HG02938 (cell line): ENCODE data around the gene TLR7.

Experiments used
- ATAC-seq: cut with Tn5 transposase; IDR thresholded peaks from one replicate; pipeline ENCODE4 v1.9.1; 2021; ENCODE audit warnings: mild to moderate bottlenecking, moderate library complexity; ENCODE audit not compliant: unreplicated experiment

Gene TLR7

GRCh38 chrX:12922599-12922919 lies 55.7 kb downstream of the TLR7 start:
- ATAC-seq, result no peak

GRCh38 chrX:12929701-12930100 lies 62.8 kb downstream of the TLR7 start:
- no peak for ATAC-seq

GRCh38 chrX:12930150-12930549 lies 63.3 kb downstream of the TLR7 start:
- no peak for ATAC-seq

- ATAC-seq, result no peak
These were observed 65.4 kb downstream of the TLR7 start for GRCh38 chrX:12932244-12932643.

GRCh38 chrX:12934850-12935249 lies 68.0 kb downstream of the TLR7 start:
- ATAC-seq, result no peak

- no peak for ATAC-seq
These were observed 70.1 kb downstream of the TLR7 start for GRCh38 chrX:12936947-12937346.
